GM12892 (cell line): ENCODE measurements around the gene PLCXD1.

Source experiments
- DNase-seq: peaks from one replicate; pipeline ENCODE4 v3.0.0; 2011; ENCODE audit not compliant: insufficient read length
- FAIRE-seq: peaks from 2 replicates; lab custom pipeline; 2011; peaks lifted over from hg19 to GRCh38; lab: Jason Lieb, UNC
- POLR2A ChIP-seq: IDR thresholded peaks from 2 replicates; pipeline ENCODE4 v1.6.1; 2011; ENCODE audit warnings: low read depth, low read length, control low read depth
- POLR2AphosphoS5 ChIP-seq: IDR thresholded peaks from 2 replicates; pipeline ENCODE4 v1.6.1; 2011; ENCODE audit warnings: low read depth, low read length, control low read depth
- TAF1 ChIP-seq: IDR thresholded peaks from 2 replicates; pipeline ENCODE4 v1.6.1; 2011; ENCODE audit warnings: low read depth, mild to moderate bottlenecking, control low read depth, low read length, borderline replicate concordance

PLCXD1 gene

GRCh38 chrX:337331-337831, 56.2 kb downstream of the PLCXD1 start:
- FAIRE-seq (no peak), DNase-seq (no peak)
- TF ChIP-seq TAF1, result no peak
- no peak for TF ChIP-seq POLR2AphosphoS5
- no peak for TF ChIP-seq POLR2A

GRCh38 chrX:338281-338835, 57.2 kb downstream of the PLCXD1 start:
- FAIRE-seq, result no peak
- DNase-seq, result no peak
- no peak for TF ChIP-seq POLR2AphosphoS5
- no peak for TF ChIP-seq TAF1
- TF ChIP-seq POLR2A, result no peak

GRCh38 chrX:338836-339400, 57.7 kb downstream of the PLCXD1 start:
- no peak for FAIRE-seq
- no peak for TF ChIP-seq POLR2A
- no peak for TF ChIP-seq POLR2AphosphoS5
- no peak for TF ChIP-seq TAF1
- DNase-seq, result no peak

DNA sequence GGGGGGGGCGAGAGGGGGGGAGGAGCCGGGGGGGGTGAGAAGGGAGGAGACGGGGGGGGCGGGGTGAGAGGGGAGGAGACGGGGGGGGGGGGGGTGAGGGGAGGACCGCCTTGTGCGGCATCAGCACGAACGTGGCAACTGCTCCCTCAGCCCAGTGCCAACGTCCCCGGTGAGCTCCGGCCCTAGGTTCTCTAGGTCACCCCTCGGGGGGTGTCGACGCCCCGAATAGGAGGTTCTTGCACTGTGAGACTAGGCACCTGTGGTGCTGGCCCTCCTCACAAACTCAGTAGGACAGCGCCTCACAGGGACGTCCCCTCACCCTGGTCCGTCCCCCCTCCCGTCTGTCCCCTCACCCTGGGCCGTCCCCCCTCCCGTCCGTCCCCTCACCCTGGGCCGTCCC, 58.9 kb downstream of the PLCXD1 start:
- DNase-seq (no peak), FAIRE-seq (no peak)
- TF ChIP-seq TAF1 (no peak), POLR2A (no peak)

GRCh38 chrX:340641-341423, 59.7 kb downstream of the PLCXD1 start:
- DNase-seq (no peak), FAIRE-seq (no peak)
- TF ChIP-seq POLR2AphosphoS5 (no peak), TAF1 (no peak), POLR2A (no peak)

- TF ChIP-seq POLR2A (no peak), POLR2AphosphoS5 (no peak), TAF1 (no peak)
- FAIRE-seq, result no peak
- DNase-seq, result no peak
Observed at GRCh38 chrX:341541-342101, 60.4 kb downstream of the PLCXD1 start.

GRCh38 chrX:344371-344901, 63.3 kb downstream of the PLCXD1 start:
- TF ChIP-seq TAF1, result no peak
- FAIRE-seq, result no peak
- DNase-seq, result no peak

DNA sequence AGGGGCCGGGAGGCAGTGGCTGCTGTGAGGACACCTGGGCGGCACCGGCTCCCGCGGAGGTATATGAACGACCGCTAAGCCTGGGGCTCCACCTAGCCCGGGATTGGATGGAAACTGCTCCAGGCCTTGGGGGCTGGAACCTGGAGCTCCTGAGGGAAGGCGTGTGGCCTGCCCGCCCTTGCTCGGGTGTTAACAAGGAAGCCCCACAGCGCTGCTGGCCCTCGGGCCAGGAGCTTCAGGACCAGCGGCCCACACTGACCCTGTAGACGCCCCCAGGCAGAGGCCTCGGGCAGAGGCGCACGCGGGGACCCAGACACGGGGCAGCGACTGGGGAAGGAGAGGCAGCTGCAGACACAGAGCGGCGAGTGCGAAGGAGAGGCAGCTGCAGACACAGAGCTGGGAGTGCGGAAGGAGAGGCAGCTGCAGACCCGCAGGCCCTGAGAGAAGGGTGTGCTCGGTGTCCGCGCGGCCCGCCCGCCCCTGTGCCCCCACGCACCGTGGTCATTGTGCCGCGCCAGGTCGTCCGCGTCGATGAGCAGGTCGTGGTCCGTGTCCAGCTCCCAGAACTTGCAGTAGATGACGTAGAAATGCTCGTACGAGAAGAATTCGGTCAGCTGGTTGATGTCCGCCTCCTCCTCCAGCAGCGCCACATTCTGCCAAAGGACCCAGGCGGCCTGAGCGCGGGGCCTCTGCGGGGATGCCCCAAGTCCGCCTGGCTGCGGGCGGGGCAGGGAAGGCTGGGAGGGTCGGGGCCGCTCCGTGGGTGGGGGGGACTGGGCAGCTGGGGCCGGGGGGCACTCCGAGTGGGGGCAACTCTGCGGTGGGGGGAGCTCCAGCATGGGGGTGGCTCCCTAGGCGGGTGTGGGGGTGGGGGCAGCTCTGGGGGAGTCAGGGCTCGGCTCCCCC, 64.1 kb downstream of the PLCXD1 start:
- DNase-seq (no peak), FAIRE-seq (no peak)
- TF ChIP-seq TAF1 (no peak), POLR2AphosphoS5 (no peak), POLR2A (no peak)

DNA sequence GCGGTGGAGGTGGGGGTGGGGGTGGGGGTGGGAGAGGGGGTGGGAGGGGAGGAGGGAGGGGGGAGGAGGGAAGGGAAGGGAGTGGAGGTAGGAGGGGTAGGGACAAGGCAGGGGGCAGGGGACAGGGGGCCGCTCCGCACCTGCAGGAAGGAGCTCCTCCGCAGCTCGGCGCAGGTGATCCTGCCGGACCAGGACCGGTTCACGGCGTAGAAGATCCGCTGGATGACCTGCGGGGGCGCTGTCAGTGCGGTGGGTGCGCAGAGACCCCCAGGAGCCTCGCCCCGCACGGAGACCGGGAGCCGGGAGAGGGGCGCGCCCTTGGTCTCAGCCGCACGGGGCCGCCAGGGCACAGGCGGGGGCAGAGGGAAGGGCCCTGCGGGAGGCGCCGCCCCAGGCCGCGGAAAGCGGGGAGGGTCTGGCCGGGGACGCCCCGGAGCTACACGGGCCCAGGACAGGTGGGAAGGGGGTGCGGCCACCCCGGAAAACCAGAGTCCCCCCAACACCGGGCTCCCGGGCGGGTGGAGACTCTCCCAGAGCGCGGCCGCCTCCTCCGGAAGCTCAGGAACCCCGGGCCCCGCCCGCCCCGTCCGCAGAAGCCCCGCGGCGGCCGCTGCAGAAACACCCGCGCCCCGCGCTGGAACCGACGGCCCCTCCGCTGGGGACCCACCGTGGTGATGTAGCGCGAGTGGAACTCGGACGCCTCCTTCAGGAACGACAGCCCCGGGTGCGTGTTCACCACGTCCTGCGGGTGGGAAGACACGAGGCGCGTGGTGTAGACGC, 65.0 kb downstream of the PLCXD1 start:
- TF ChIP-seq POLR2AphosphoS5 (no peak), TAF1 (no peak), POLR2A (no peak)
- FAIRE-seq (no peak), DNase-seq (no peak)

DNA sequence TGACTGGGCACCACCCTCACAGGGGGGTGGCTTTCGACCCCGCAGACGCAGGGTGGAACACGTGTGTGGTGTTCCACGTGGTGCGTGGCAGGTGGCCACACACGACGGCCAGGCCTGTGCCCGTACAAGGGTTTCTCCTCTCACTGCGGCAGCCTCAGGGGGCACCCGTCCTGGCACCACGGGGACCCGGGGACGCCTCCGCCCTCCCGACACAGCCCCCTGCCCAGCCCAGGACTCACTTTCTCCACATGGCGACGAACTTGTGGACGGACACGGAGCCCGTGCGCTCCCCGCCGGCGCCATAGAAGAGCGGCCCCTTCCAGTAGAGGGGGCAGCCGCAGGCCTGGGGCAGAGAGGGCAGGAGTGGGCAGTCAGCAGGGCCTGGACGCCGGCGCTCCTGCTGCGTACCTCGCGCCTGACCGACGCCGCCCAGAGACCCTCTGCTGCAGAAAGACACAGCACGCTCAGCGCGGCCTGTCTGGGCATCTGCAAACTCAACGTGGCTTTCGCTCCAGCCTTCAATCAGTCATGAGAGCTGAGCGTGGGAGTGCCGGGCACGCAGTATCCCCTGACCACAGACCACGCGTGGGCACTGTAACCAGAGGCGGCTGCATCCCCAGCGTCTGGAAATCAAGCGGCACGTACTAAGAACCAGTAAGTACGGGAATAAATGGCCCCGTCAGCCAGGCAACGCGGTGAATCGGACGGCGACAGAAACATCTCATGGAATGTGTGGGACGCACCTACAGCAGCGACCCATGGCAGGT, 66.4 kb downstream of the PLCXD1 start:
- TF ChIP-seq POLR2AphosphoS5 (no peak), POLR2A (no peak)
- FAIRE-seq (no peak), DNase-seq (no peak)
